OCI-LY7 (cell line): ENCODE results near the gene PARD3B.

ENCODE experiments used
- EZH2phosphoT487 ChIP-seq: fragments of 200-600 bp; sonication (generic); IDR thresholded peaks from 2 replicates; pipeline ENCODE4 v1.6.1; 2018; ENCODE audit warnings: low read depth, borderline replicate concordance, mild to moderate bottlenecking, mixed run types, antibody characterized with exemption, low read length, moderate library complexity, mixed read lengths
- TF ChIP-seq, protein P1 (sequence below): fragments of 200-600 bp; sonication (generic); conservative IDR thresholded peaks from 2 replicates; pipeline ENCODE4 v1.5.1; 2014; ENCODE audit warnings: mild to moderate bottlenecking, antibody characterized with exemption, low read length, moderate library complexity, mixed read lengths

DNA sequence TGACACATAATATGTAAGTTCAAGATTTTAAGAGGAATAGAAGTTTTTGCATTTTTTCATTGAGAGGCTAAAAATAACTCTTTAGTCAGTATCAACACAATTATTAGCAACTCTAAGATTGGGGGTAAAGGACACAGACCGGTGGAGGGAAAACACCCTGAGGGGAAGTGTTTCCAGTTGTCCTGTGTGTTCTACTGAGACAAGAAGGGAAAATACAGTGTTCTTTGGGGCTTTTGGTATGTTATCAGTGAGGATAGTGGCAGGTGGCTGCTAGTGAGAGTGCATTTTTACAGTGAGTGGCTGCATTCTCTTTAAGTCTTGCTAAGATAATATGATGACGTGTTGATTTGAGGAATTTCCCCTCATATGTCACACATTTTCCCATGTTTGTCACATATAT, 507.5 kb downstream of the PARD3B start:
- TF ChIP-seq, protein P1, sequence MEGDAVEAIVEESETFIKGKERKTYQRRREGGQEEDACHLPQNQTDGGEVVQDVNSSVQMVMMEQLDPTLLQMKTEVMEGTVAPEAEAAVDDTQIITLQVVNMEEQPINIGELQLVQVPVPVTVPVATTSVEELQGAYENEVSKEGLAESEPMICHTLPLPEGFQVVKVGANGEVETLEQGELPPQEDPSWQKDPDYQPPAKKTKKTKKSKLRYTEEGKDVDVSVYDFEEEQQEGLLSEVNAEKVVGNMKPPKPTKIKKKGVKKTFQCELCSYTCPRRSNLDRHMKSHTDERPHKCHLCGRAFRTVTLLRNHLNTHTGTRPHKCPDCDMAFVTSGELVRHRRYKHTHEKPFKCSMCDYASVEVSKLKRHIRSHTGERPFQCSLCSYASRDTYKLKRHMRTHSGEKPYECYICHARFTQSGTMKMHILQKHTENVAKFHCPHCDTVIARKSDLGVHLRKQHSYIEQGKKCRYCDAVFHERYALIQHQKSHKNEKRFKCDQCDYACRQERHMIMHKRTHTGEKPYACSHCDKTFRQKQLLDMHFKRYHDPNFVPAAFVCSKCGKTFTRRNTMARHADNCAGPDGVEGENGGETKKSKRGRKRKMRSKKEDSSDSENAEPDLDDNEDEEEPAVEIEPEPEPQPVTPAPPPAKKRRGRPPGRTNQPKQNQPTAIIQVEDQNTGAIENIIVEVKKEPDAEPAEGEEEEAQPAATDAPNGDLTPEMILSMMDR: no peak
- TF ChIP-seq EZH2phosphoT487: no peak
